ENCODE measurements around the gene TMEM52. TPM values are rescaled to one million over a fixed set of nuclear protein-coding genes. Genes with fewer than 3 reads are reported as not detected.
A peak's percentile ranks its signal among the peaks of the same experiment; 100 is the strongest.

TMEM52 gene
- total and polyA plus RNA-seq, 7 experiments from 2014 or later: 0.45 to 1.1 TPM; not detected in 5

DNA sequence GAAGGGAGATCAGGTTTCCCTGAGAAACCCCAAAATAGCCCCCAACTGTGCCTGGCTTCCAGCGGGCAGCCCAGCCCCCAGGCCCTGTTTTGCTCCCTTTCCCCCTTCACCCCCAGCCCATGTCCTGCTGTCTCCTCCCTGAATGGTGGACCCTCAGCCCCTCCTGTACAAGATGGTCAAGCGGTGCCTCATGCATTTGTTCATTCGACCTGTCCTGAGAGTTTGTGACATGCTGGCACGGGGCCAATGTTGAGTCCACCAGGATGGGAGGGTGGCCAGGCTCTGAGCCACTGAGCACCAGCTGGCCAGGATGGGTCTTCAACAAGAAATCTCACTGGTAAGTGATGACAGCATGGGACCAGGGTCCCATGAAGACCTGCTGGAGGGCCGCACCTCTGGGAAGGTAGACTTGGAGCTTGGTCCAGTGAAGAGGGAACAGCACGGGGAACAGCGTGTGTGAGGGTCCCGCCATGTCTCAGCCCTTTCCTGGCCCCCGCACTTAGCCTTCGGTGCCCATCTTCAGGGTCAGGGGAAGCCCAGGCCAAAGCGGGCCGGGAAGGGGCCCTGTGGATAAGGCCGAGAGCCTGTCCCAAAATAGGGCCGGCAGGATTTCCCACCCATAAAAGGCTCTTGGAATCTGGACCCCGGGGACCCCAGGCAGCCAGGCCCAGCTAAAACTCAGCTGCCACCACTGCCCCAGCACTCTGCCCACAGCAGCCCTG, 3.9 kb downstream of the TMEM52 start, which contains the start of gene CALML6:
Gene CALML6, plus strand, starts transcription at position 290 of the 722 bp plus-strand sequence. Its CDS starts 21 bp downstream, at position 311.
- Mint-ChIP-seq H3K4me3 (no peak within 1 kb of the TSS), H3K27me3 (peaks cover 0 to 5% (median 0%) of the 10 kb centered on the region in 5 donors), H3K36me3 (no peaks in the 10 kb centered on the region), H3K27ac (no peak within 1 kb of the TSS), H3K4me1 (peaks cover 2 to 11% (median 3%) of the 10 kb centered on the region in 7 donors), H3K9me3 (peaks cover 0 to 2% (median 0%) of the 10 kb centered on the region in 11 donors)
- Histone ChIP-seq H3K27ac (ENCODE audit: low read depth, low read length) (no peak within 1 kb of the TSS), H3K27me3 (ENCODE audit: control insufficient read depth in 2 of 2, insufficient read depth in 2 of 2, low read length in 2 of 2) (no peaks in the 10 kb centered on the region), H3K36me3 (ENCODE audit: control insufficient read depth in 2 of 3, insufficient read depth in 3 of 3, low read length in 3 of 3) (no peaks in the 10 kb centered on the region), H3K4me3 (ENCODE audit: low read length) (no peak within 1 kb of the TSS), H3K9me3 (ENCODE audit: control insufficient read depth in 2 of 3, low read length in 3 of 3) (no peaks in the 10 kb centered on the region), H3K4me1 (ENCODE audit: control insufficient read depth in 2 of 2, insufficient read depth in 2 of 2, low read length in 2 of 2) (peaks cover 7 to 16% of the 10 kb centered on the region in 2 donors)
- ATAC-seq (no peak), DNase-seq (no peak)
- POLR2A ChIA-PET: no interaction called here
- intact Hi-C loops (cut with micrococcal nuclease): loop anchor here (5.0 to 10.0 kb wide), 3 partner anchors 387 to 670 kb away; partner anchors contain the start of genes PANK4 (in 1 of the 2) and PRXL2B (in 1 of the 2)
- CTCF ChIA-PET: interaction anchor here (0.6 kb wide), 1 partner anchor 259 kb away, joined by 3 read pairs; no protein-coding TSS in a partner anchor

DNA sequence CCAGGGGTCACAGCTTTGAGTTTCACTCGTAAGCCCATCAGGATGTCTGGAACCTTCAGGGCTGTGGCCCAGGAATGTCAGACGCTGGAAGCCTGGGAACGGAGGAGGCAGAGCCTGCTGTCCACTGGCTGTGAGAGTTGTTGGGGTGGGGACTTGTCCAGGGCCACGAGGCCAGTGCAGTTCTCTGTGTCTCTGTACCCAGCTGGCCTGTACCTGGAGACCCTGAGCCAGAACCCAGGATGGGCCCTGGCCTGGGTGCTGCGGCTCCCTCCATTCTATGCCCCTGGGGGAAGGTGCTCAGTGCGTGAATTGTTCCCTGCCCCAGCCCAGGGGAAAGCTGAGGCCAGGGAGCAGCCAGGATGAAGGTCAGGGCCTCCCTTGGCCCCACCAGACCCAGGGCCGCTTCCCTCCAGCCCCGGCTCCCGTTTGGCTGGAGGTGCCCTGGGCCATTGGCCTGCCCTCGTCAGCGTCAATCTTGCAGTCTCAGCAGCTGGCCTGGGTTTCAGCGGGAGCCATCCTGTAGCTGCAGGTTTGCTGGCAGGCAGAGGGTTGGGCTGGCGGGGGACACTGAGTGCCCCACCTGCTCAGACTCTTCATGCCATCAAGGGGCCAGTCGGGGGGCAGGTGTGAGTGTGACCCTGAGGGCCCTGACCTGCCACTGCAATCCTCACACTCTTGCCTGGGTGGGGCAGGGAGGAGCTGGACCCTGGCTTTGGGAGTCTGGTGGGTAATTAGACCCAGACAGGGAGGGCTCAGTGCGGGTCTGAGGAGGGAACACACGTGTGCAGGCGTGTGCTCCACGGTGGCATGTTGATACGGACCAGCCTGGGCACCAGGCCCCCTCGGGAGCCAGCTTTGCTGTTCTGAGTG, 4.7 kb downstream of the TMEM52 start:
- H3K4me3 Mint-ChIP-seq: no peak overlapping the region
- no peaks in the 10 kb centered on the region for H3K36me3 Mint-ChIP-seq
- H3K27ac Mint-ChIP-seq: peak overlapping the region in 1 of 9 donors; percentile 77
- peaks cover 11 to 16% of the 10 kb centered on the region in 2 donors for H3K4me1 ChIP-seq (ENCODE audit: control insufficient read depth in 2 of 2, insufficient read depth in 2 of 2, low read length in 2 of 2)
- CTCF ChIA-PET: interaction anchor here (0.6 kb wide), 1 partner anchor 260 kb away, joined by 3 read pairs; no protein-coding TSS in a partner anchor
- H3K4me1 Mint-ChIP-seq: peaks cover 6 to 15% (median 9%) of the 10 kb centered on the region in 7 donors
- POLR2A ChIA-PET: no interaction called here
- peaks cover 0 to 2% (median 0%) of the 10 kb centered on the region in 11 donors for H3K9me3 Mint-ChIP-seq
- no peak for ATAC-seq
- H3K27me3 Mint-ChIP-seq: peaks cover 0 to 5% (median 0%) of the 10 kb centered on the region in 5 donors
- intact Hi-C loops (cut with micrococcal nuclease): loop anchor here in 1 of 2 donors (10.0 kb wide), 1 partner anchor 670 kb away; the partner anchor contains the start of gene PRXL2B
- H3K36me3 ChIP-seq (ENCODE audit: control insufficient read depth in 2 of 3, insufficient read depth in 3 of 3, low read length in 3 of 3): no peaks in the 10 kb centered on the region
- H3K9me3 ChIP-seq (ENCODE audit: control insufficient read depth in 2 of 3, low read length in 3 of 3): no peaks in the 10 kb centered on the region
- H3K4me3 ChIP-seq (ENCODE audit: low read length): no peak overlapping the region
- H3K27ac ChIP-seq (ENCODE audit: low read depth, low read length): no peak overlapping the region
- no peak for DNase-seq
- no peaks in the 10 kb centered on the region for H3K27me3 ChIP-seq (ENCODE audit: control insufficient read depth in 2 of 2, insufficient read depth in 2 of 2, low read length in 2 of 2)

DNA sequence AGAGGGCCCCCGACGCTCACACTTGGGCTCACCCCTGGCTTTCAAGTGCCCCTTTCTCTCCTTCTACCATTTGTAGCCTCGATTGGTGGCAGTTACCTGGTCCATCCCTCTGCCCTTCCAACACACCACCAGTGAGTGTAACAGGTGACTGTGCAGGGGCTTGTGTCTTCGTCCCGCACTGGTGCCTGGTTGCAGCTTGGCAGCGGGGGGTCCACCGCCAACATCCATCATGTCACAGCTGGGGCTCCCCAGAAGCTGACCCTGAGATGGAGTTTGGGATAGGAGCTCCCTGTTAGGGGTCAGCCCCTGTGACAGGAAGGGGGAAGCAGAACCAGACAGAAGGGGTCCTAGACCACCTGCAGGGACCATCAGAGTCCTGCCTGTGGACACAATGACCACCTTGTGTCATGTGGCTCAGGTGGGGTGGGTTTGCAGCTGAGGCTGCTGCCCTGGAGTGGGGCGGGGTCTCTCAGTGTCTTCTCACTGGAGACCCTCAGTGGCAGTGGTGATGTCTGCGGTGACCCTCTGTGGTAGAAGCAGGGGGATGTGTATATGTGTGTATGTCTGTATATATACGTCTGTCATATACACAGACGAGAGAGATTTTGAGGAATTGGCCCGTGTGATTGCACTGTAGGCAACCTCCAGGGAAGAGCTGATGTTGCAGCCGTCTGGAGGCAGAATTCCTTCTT, 7.6 kb downstream of the TMEM52 start:
- H3K4me3 ChIP-seq (ENCODE audit: low read length): no peak overlapping the region
- POLR2A ChIA-PET: no interaction called here
- DNase-seq (peak in 1 of 9 donors; percentile 18), ATAC-seq (no peak)
- H3K27ac ChIP-seq (ENCODE audit: low read depth, low read length): no peak overlapping the region
- no peaks in the 10 kb centered on the region for H3K36me3 ChIP-seq (ENCODE audit: control insufficient read depth in 2 of 3, insufficient read depth in 3 of 3, low read length in 3 of 3)
- H3K4me1 ChIP-seq (ENCODE audit: control insufficient read depth in 2 of 2, insufficient read depth in 2 of 2, low read length in 2 of 2): peaks cover 5 to 10% of the 10 kb centered on the region in 2 donors
- intact Hi-C loops (cut with micrococcal nuclease): loop anchor here in 1 of 2 donors (10.0 kb wide), 1 partner anchor 673 kb away; the partner anchor contains the start of gene PRXL2B
- Mint-ChIP-seq H3K27ac (no peak overlapping the region), H3K36me3 (no peaks in the 10 kb centered on the region), H3K4me3 (peak overlapping the region in 2 of 10 donors; percentile 10 to 51), H3K4me1 (peaks cover 7 to 13% (median 10%) of the 10 kb centered on the region in 7 donors), H3K27me3 (peaks cover 0 to 5% (median 0%) of the 10 kb centered on the region in 5 donors), H3K9me3 (peaks cover 0 to 2% (median 0%) of the 10 kb centered on the region in 11 donors)
- CTCF ChIA-PET: no interaction called here
- H3K27me3 ChIP-seq (ENCODE audit: control insufficient read depth in 2 of 2, insufficient read depth in 2 of 2, low read length in 2 of 2): no peaks in the 10 kb centered on the region
- no peaks in the 10 kb centered on the region for H3K9me3 ChIP-seq (ENCODE audit: control insufficient read depth in 2 of 3, low read length in 3 of 3)

DNA sequence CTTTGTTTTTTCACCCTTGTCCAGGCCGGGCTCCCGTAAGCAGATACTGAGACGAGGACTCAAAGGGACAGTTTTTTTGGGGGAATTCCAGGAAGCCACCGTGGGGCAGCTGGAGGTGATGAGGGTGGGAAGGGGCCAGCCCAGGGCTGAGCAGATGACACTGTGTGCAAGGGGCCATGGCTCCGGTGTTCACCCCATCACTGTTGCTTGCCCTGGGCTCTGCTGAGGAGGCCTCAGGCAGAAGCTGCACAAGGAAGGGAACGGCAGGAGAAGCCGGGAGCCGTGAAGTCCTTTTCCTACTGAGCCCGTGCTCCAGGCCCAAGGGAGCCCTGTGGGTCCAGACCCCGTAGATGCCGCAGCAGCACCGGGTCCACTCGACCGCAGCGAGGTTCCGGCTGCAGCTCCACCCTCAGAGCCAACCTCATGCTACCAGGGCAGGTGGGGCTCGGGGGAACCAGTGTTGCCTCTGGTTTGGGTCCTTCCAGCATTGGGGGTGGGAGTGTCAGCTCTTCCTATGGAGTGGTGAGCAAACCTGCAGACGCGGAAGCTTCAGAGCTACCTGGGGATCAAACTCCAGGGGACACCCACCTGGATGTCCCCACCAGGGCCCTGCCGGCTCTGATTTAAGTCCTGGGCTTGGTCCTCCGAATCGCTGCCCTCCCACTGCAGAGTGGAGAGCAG, 8.3 kb downstream of the TMEM52 start:
- Histone ChIP-seq H3K4me3 (ENCODE audit: low read length) (no peak overlapping the region), H3K9me3 (ENCODE audit: control insufficient read depth in 2 of 3, low read length in 3 of 3) (no peaks in the 10 kb centered on the region), H3K36me3 (ENCODE audit: control insufficient read depth in 2 of 3, insufficient read depth in 3 of 3, low read length in 3 of 3) (no peaks in the 10 kb centered on the region), H3K27ac (ENCODE audit: low read depth, low read length) (no peak overlapping the region), H3K27me3 (ENCODE audit: control insufficient read depth in 2 of 2, insufficient read depth in 2 of 2, low read length in 2 of 2) (no peaks in the 10 kb centered on the region), H3K4me1 (ENCODE audit: control insufficient read depth in 2 of 2, insufficient read depth in 2 of 2, low read length in 2 of 2) (peaks cover 5 to 10% of the 10 kb centered on the region in 2 donors)
- peaks cover 12 to 18% (median 15%) of the 10 kb centered on the region in 7 donors for H3K4me1 Mint-ChIP-seq
- H3K27ac Mint-ChIP-seq: peak overlapping the region in 5 of 9 donors; percentile 71 to 91 (median 85)
- peaks cover 0 to 2% (median 0%) of the 10 kb centered on the region in 11 donors for H3K9me3 Mint-ChIP-seq
- intact Hi-C loops (cut with micrococcal nuclease): loop anchor here in 1 of 2 donors (10.0 kb wide), 1 partner anchor 674 kb away; the partner anchor contains the start of gene PRXL2B
- H3K27me3 Mint-ChIP-seq: peaks cover 0 to 5% (median 0%) of the 10 kb centered on the region in 5 donors
- ChIA-PET POLR2A (no interaction called here), CTCF (no interaction called here)
- no peak for ATAC-seq
- DNase-seq: peak in 1 of 9 donors; percentile 20
- H3K4me3 Mint-ChIP-seq: peak overlapping the region in 6 of 10 donors; percentile 10 to 87 (median 80)
- no peaks in the 10 kb centered on the region for H3K36me3 Mint-ChIP-seq

DNA sequence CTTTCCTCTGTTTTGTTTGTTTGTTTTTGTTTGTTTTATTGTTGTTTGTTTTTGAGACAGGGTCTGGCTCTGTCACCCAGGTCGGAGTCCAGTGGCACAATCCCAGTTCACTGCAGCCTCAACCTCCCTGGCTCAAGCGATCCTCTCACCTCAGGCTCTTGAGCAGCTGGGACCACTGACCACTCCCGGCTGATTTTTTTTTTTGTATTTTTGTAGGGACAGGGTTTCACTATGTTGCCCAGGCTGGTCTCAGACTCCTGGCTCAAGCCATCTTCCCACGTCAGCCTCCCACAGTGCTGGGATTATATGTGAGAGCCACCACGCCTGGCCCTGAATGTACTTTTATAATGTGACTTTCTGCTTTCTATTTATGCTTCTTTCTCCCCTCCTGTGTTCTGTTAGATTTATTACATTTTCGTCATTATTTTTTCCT, 9.0 kb downstream of the TMEM52 start:
- ChIA-PET CTCF (interaction anchor here (0.6 to 2.2 kb wide), 4 partner anchors 7 to 130 kb away, joined by 3 to 10 read pairs (median 6); no protein-coding TSS in a partner anchor), POLR2A (interaction anchor here (0.6 to 3.0 kb wide), 7 partner anchors 7 to 296 kb away, joined by 3 to 15 read pairs (median 5); no protein-coding TSS in a partner anchor)
- Histone ChIP-seq H3K9me3 (ENCODE audit: control insufficient read depth in 2 of 3, low read length in 3 of 3) (no peaks in the 10 kb centered on the region), H3K27me3 (ENCODE audit: control insufficient read depth in 2 of 2, insufficient read depth in 2 of 2, low read length in 2 of 2) (no peaks in the 10 kb centered on the region), H3K4me3 (ENCODE audit: low read length) (peak overlapping the region; percentile 61), H3K4me1 (ENCODE audit: control insufficient read depth in 2 of 2, insufficient read depth in 2 of 2, low read length in 2 of 2) (peaks cover 5 to 10% of the 10 kb centered on the region in 2 donors), H3K36me3 (ENCODE audit: control insufficient read depth in 2 of 3, insufficient read depth in 3 of 3, low read length in 3 of 3) (no peaks in the 10 kb centered on the region), H3K27ac (ENCODE audit: low read depth, low read length) (peak overlapping the region; percentile 83)
- H3K27ac Mint-ChIP-seq: peak overlapping the region; percentile 49 to 95 (median 85)
- no peaks in the 10 kb centered on the region for H3K36me3 Mint-ChIP-seq
- intact Hi-C loops (cut with micrococcal nuclease): loop anchor here in 1 of 2 donors (10.0 kb wide), 1 partner anchor 675 kb away; the partner anchor contains the start of gene PRXL2B
- peaks cover 0 to 2% (median 0%) of the 10 kb centered on the region in 11 donors for H3K9me3 Mint-ChIP-seq
- H3K4me1 Mint-ChIP-seq: peaks cover 12 to 18% (median 15%) of the 10 kb centered on the region in 7 donors
- peak overlapping the region; percentile 78 to 87 (median 85) for H3K4me3 Mint-ChIP-seq
- no peak for ATAC-seq
- peak in 1 of 9 donors; percentile 18 for DNase-seq
- H3K27me3 Mint-ChIP-seq: peaks cover 0 to 5% (median 0%) of the 10 kb centered on the region in 5 donors

Data from naive thymus-derived CD4-positive, alpha-beta T cell (primary cell).